SH-SY5Y (cell line): ENCODE data around the gene MAB21L4.

Source experiments
- GATA2 ChIP-seq: IDR thresholded peaks from 2 replicates; pipeline ENCODE4 v1.6.1; 2011; ENCODE audit warnings: mild to moderate bottlenecking, low read depth, low read length
- GATA3 ChIP-seq: IDR thresholded peaks from 2 replicates; pipeline ENCODE4 v1.6.1; 2011; ENCODE audit warnings: low read depth, mild to moderate bottlenecking, low read length, moderate library complexity

GRCh38 chr2:240927390-240927781 lies 31.4 kb upstream of the MAB21L4 start:
- no peak for TF ChIP-seq GATA2
- TF ChIP-seq GATA3, result no peak
